Kidney (tissue), 14 donors: ENCODE results near the gene PROB1. TPM values are rescaled to one million over a fixed set of nuclear protein-coding genes. Genes with fewer than 3 reads are reported as not detected.

ENCODE experiments used
- DNase-seq, 5 donors: peaks; one replicate each; pipeline ENCODE4 v3.0.0-alpha.2; 2013 to 2020
- FAIRE-seq: peaks from 2 replicates; lab custom pipeline; 2012; peaks lifted over from hg19 to GRCh38; lab: Jason Lieb, UNC
- H3K27ac ChIP-seq, 2 donors: one replicate each; pipeline ENCODE4 v1.7.0; 2013; ENCODE audit warnings: low read depth in 2 of 2, low read length in 2 of 2, inconsistent platforms in 1 of 2
- H3K27me3 ChIP-seq: one replicate; pipeline ENCODE4 v1.7.1; 2013; ENCODE audit warnings: low read length, inconsistent platforms; ENCODE audit not compliant: control insufficient read depth, insufficient read depth
- H3K36me3 ChIP-seq, 3 donors: one replicate each; pipeline versions ENCODE4 v1.7.0 to v1.7.1; 2013; ENCODE audit warnings: low read length in 3 of 3, control low read depth in 1 of 3, inconsistent platforms in 1 of 3; ENCODE audit not compliant: insufficient read depth in 3 of 3, control insufficient read depth in 2 of 3
- H3K4me1 ChIP-seq, 3 donors: one replicate each; pipeline versions ENCODE4 v1.7.0 to v1.7.1; 2013; ENCODE audit warnings: low read length in 3 of 3, inconsistent platforms in 1 of 3, low read depth in 1 of 3; ENCODE audit not compliant: control insufficient read depth in 2 of 3, insufficient read depth in 2 of 3
- H3K4me3 ChIP-seq, 3 donors: one replicate each; pipeline versions ENCODE4 v1.7.0 to v1.8.1; 2013; ENCODE audit warnings: low read length in 3 of 3, control low read depth in 1 of 3, inconsistent platforms in 1 of 3
- H3K9ac ChIP-seq, 3 donors: one replicate each; pipeline versions ENCODE4 v1.7.0 to v1.7.1; 2013; ENCODE audit warnings: low read length in 3 of 3, control low read depth in 1 of 3, inconsistent platforms in 1 of 3
- H3K9me3 ChIP-seq, 3 donors: one replicate each; pipeline versions ENCODE4 v1.7.0 to v1.7.1; 2013; ENCODE audit warnings: low read length in 3 of 3, control low read depth in 1 of 3, inconsistent platforms in 1 of 3; ENCODE audit not compliant: control insufficient read depth in 2 of 3, insufficient read depth in 1 of 3
- CTCF ChIP-seq: IDR thresholded peaks from 3 replicates; pipeline ENCODE4 v1.5.1; 2012; ENCODE audit warnings: mild to moderate bottlenecking, moderate library complexity, borderline replicate concordance; ENCODE audit not compliant: insufficient read depth; ENCODE audit errors: extremely low read depth
- intact Hi-C: fragments of 100-400 bp; cut with DNase I; formaldehyde crosslinking; loops from one replicate; pipeline ENCODE4 v1.11.1; 2022
- polyA plus RNA-seq: library from polyadenylated mRNA; stranded (reverse); fragments of 350-450 nt; fragmentation: Illumina TruSeq; extraction: RNeasy Lipid Tissue Mini Kit (QIAGEN cat#74804); gene quantifications from one replicate; pipeline ENCODE4 v1.2.3, GENCODE V29; 2014; ENCODE audit warnings: low read depth, low replicate concordance; ENCODE audit not compliant: insufficient read depth
- total RNA-seq: library from RNA; stranded (reverse); fragmentation: NEBNext Ultra II Directional; extraction: Animal tissue kit (Norgen Biotek cat#: 25700); gene quantifications from one replicate; pipeline ENCODE4 v1.2.1, GENCODE V29; 2021
- donor health status: control.
- donor health status: control.
- donor health status: control.
- donor health status: control.
- donor health status: control.
- donor health status: DM: yes; HTN: yes; CAD: no.
- donor health status: Normal renal cell carcinoma (clear cell type).

PROB1 gene
- total and polyA plus RNA-seq, 2 donors from 2014 or later, result 1.5 to 3.8 TPM

- Histone ChIP-seq H3K4me3 (no peak overlapping the region), H3K9me3 (no peaks in the 10 kb centered on the region), H3K36me3 (no peaks in the 10 kb centered on the region), H3K4me1 (peaks cover 2 to 20% (median 10%) of the 10 kb centered on the region in 3 donors), H3K27me3 (no peaks in the 10 kb centered on the region), H3K27ac (no peak overlapping the region), H3K9ac (no peak overlapping the region)
- no peak for FAIRE-seq
- TF ChIP-seq CTCF, result no peak
- DNase-seq, result no peak
- intact Hi-C loops, result no loop called here
These were observed 13.3 kb upstream of the PROB1 start for GRCh38 chr5:139408191-139408590.

GRCh38 chr5:139407517-139407916, 12.6 kb upstream of the PROB1 start:
- no peak overlapping the region for H3K4me3 ChIP-seq
- no peak for TF ChIP-seq CTCF
- H3K27ac ChIP-seq, result no peak overlapping the region
- no peaks in the 10 kb centered on the region for H3K27me3 ChIP-seq
- intact Hi-C loops, result no loop called here
- FAIRE-seq (no peak), DNase-seq (no peak)
- H3K4me1 ChIP-seq, result peaks cover 3 to 25% (median 11%) of the 10 kb centered on the region in 3 donors
- H3K9ac ChIP-seq, result no peak overlapping the region
- no peaks in the 10 kb centered on the region for H3K9me3 ChIP-seq
- no peaks in the 10 kb centered on the region for H3K36me3 ChIP-seq

DNA sequence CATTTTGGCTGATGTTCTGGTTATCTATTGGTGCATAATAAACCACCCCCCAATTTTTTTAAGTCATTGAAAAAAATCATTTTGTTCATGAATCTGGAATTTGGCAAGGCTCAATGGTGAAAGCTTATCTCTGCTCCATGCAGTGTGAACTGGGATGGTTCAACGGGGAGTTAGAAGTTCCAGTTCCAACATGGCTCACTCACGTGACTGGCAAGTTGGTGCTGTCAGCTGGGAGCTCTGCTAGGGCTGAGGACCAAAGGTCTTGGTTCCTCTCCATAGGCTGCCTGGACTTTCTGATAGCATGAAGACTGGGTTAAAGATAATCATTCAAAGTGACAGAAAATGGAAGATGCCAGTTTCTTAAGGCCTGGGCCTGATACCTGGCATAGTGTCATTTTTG, 12.1 kb upstream of the PROB1 start:
- intact Hi-C loops, result no loop called here
- Histone ChIP-seq H3K27me3 (no peaks in the 10 kb centered on the region), H3K36me3 (no peaks in the 10 kb centered on the region), H3K9ac (no peak overlapping the region), H3K9me3 (no peaks in the 10 kb centered on the region), H3K4me3 (no peak overlapping the region), H3K4me1 (peaks cover 3 to 25% (median 11%) of the 10 kb centered on the region in 3 donors), H3K27ac (no peak overlapping the region)
- no peak for TF ChIP-seq CTCF
- FAIRE-seq (no peak), DNase-seq (no peak)

DNA sequence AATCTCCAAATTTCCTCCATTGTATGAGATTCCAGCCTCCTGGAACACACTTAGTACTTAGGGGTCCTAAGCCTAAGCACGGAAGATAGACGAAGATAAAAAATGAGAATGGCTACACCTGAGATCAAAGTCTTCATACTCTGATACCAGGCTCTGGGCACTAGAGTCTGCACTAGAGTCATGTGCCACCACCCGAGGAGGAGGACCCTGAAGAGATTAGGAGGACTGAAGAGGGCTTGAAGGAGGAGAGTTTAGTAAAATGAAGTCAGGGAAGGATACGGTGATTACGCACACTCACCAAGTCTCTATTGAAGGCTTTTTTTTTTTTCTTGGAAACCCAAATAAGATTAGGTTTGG, 9.6 kb upstream of the PROB1 start:
- FAIRE-seq (no peak), DNase-seq (no peak)
- TF ChIP-seq CTCF, result no peak
- no peaks in the 10 kb centered on the region for H3K27me3 ChIP-seq
- H3K9me3 ChIP-seq, result no peaks in the 10 kb centered on the region
- peaks cover 3 to 25% (median 11%) of the 10 kb centered on the region in 3 donors for H3K4me1 ChIP-seq
- H3K9ac ChIP-seq, result peak overlapping the region; percentile 7 to 75 (median 20)
- peak overlapping the region; percentile 43 to 72 (median 62) for H3K4me3 ChIP-seq
- intact Hi-C loops, result no loop called here
- H3K36me3 ChIP-seq, result no peaks in the 10 kb centered on the region
- H3K27ac ChIP-seq, result peak overlapping the region; percentile 95
